Activated naive CD8-positive, alpha-beta T cell treated with anti-CD3 and anti-CD28 coated beads, Interleukin-2, amount 50 U/mL, for 24 hours (primary cell): ENCODE measurements around the gene GPHB5.

Experiments used
- ATAC-seq: fragments of 150-1000 bp; cut with Tn5 transposase; one replicate; pipeline ENCODE4 v1.10.0; 2021
- DNase-seq: peaks from one replicate; pipeline ENCODE4 v3.0.0; 2021
- H3K27ac Mint-ChIP-seq: one replicate; pipeline ENCODE4 v1.8.0; 2021; ENCODE audit warnings: mild to moderate bottlenecking, mixed read lengths
- H3K27me3 Mint-ChIP-seq: one replicate; pipeline ENCODE4 v1.8.0; 2021; ENCODE audit warnings: mixed read lengths
- H3K36me3 Mint-ChIP-seq: one replicate; pipeline ENCODE4 v1.8.0; 2021; ENCODE audit warnings: low read depth, mixed read lengths
- H3K4me1 Mint-ChIP-seq: one replicate; pipeline ENCODE4 v1.8.0; 2021; ENCODE audit warnings: mixed read lengths
- H3K4me3 Mint-ChIP-seq: one replicate; pipeline ENCODE4 v1.8.0; 2021; ENCODE audit warnings: mild to moderate bottlenecking, moderate library complexity, mixed read lengths
- H3K9me3 Mint-ChIP-seq: one replicate; pipeline ENCODE4 v1.8.0; 2021; ENCODE audit warnings: mixed read lengths

Gene GPHB5

GRCh38 chr14:63318835-63319234 lies at the start of gene GPHB5:
Gene GPHB5, minus strand, starts transcription at chr14:63318935. Its CDS starts 1,086 bp downstream, at chr14:63317849.
- no peaks in the 10 kb centered on the region for H3K36me3 Mint-ChIP-seq
- DNase-seq (no peak), ATAC-seq (no peak)
- H3K4me1 Mint-ChIP-seq, result no peaks in the 10 kb centered on the region
- H3K9me3 Mint-ChIP-seq, result no peaks in the 10 kb centered on the region
- H3K27me3 Mint-ChIP-seq, result peaks cover 6% of the 10 kb centered on the region
- H3K4me3 Mint-ChIP-seq, result no peak within 1 kb of the TSS
- no peak within 1 kb of the TSS for H3K27ac Mint-ChIP-seq

GRCh38 chr14:63367742-63368364 lies 49.1 kb upstream of the GPHB5 start:
- Mint-ChIP-seq H3K9me3 (peaks cover 41% of the 10 kb centered on the region), H3K27ac (no peak overlapping the region), H3K4me3 (no peak overlapping the region), H3K27me3 (no peaks in the 10 kb centered on the region), H3K36me3 (peaks cover 19% of the 10 kb centered on the region), H3K4me1 (no peaks in the 10 kb centered on the region)
- ATAC-seq (no peak), DNase-seq (no peak)

- Mint-ChIP-seq H3K4me1 (no peaks in the 10 kb centered on the region), H3K36me3 (peaks cover 1% of the 10 kb centered on the region), H3K27ac (no peak overlapping the region), H3K4me3 (no peak overlapping the region), H3K9me3 (peaks cover 21% of the 10 kb centered on the region), H3K27me3 (peaks cover 3% of the 10 kb centered on the region)
- ATAC-seq (no peak), DNase-seq (no peak)
Measured at GRCh38 chr14:63362389-63362819, 43.7 kb upstream of the GPHB5 start.

- peaks cover 3% of the 10 kb centered on the region for H3K27me3 Mint-ChIP-seq
- H3K27ac Mint-ChIP-seq, result no peak overlapping the region
- H3K4me1 Mint-ChIP-seq, result no peaks in the 10 kb centered on the region
- peaks cover 16% of the 10 kb centered on the region for H3K9me3 Mint-ChIP-seq
- H3K36me3 Mint-ChIP-seq, result no peaks in the 10 kb centered on the region
- no peak for ATAC-seq
- no peak for DNase-seq
- no peak overlapping the region for H3K4me3 Mint-ChIP-seq
Measured at GRCh38 chr14:63361790-63362189, 43.1 kb upstream of the GPHB5 start.

- no peak for ATAC-seq
- no peaks in the 10 kb centered on the region for H3K9me3 Mint-ChIP-seq
Measured at GRCh38 chr14:63357841-63358240, 39.1 kb upstream of the GPHB5 start.

GRCh38 chr14:63345826-63346225 lies 27.1 kb upstream of the GPHB5 start:
- H3K27ac Mint-ChIP-seq, result no peak overlapping the region
- H3K27me3 Mint-ChIP-seq, result peaks cover 25% of the 10 kb centered on the region
- DNase-seq (no peak), ATAC-seq (no peak)
- no peak overlapping the region for H3K4me3 Mint-ChIP-seq
- no peaks in the 10 kb centered on the region for H3K4me1 Mint-ChIP-seq
- no peaks in the 10 kb centered on the region for H3K9me3 Mint-ChIP-seq
- H3K36me3 Mint-ChIP-seq, result no peaks in the 10 kb centered on the region

More at GRCh38 chr14:63357841-63358240, 39.1 kb upstream of the GPHB5 start:
- H3K27me3 Mint-ChIP-seq, result peaks cover 10% of the 10 kb centered on the region
- no peak for DNase-seq
- H3K27ac Mint-ChIP-seq, result no peak overlapping the region
- H3K4me1 Mint-ChIP-seq, result no peaks in the 10 kb centered on the region
- H3K4me3 Mint-ChIP-seq, result no peak overlapping the region
- no peaks in the 10 kb centered on the region for H3K36me3 Mint-ChIP-seq

- Mint-ChIP-seq H3K27me3 (peaks cover 25% of the 10 kb centered on the region), H3K4me1 (no peaks in the 10 kb centered on the region), H3K9me3 (no peaks in the 10 kb centered on the region), H3K27ac (no peak overlapping the region), H3K36me3 (no peaks in the 10 kb centered on the region), H3K4me3 (no peak overlapping the region)
- DNase-seq, result no peak
- no peak for ATAC-seq
Measured at GRCh38 chr14:63344336-63344735, 25.6 kb upstream of the GPHB5 start.

- Mint-ChIP-seq H3K9me3 (peaks cover under 1% of the 10 kb centered on the region), H3K27ac (no peak overlapping the region), H3K4me3 (no peak overlapping the region), H3K4me1 (no peaks in the 10 kb centered on the region), H3K27me3 (peaks cover 26% of the 10 kb centered on the region), H3K36me3 (no peaks in the 10 kb centered on the region)
- ATAC-seq, result no peak
- no peak for DNase-seq
Measured at GRCh38 chr14:63343878-63344277, 25.1 kb upstream of the GPHB5 start.

GRCh38 chr14:63342371-63342770 lies 23.6 kb upstream of the GPHB5 start:
- Mint-ChIP-seq H3K9me3 (peaks cover 11% of the 10 kb centered on the region), H3K4me3 (no peak overlapping the region), H3K27me3 (peaks cover 26% of the 10 kb centered on the region), H3K27ac (no peak overlapping the region), H3K4me1 (no peaks in the 10 kb centered on the region), H3K36me3 (no peaks in the 10 kb centered on the region)
- DNase-seq (no peak), ATAC-seq (no peak)

- no peaks in the 10 kb centered on the region for H3K36me3 Mint-ChIP-seq
- no peaks in the 10 kb centered on the region for H3K4me1 Mint-ChIP-seq
- DNase-seq (no peak), ATAC-seq (no peak)
- no peak overlapping the region for H3K27ac Mint-ChIP-seq
- no peaks in the 10 kb centered on the region for H3K9me3 Mint-ChIP-seq
- H3K4me3 Mint-ChIP-seq, result no peak overlapping the region
- peaks cover 12% of the 10 kb centered on the region for H3K27me3 Mint-ChIP-seq
Measured at GRCh38 chr14:63328787-63329737, 10.3 kb upstream of the GPHB5 start.

GRCh38 chr14:63326840-63327239 lies 8.1 kb upstream of the GPHB5 start:
- H3K9me3 Mint-ChIP-seq, result no peaks in the 10 kb centered on the region
- H3K36me3 Mint-ChIP-seq, result no peaks in the 10 kb centered on the region
- H3K27ac Mint-ChIP-seq, result no peak overlapping the region
- ATAC-seq (no peak), DNase-seq (no peak)
- H3K4me3 Mint-ChIP-seq, result no peak overlapping the region
- H3K4me1 Mint-ChIP-seq, result no peaks in the 10 kb centered on the region
- H3K27me3 Mint-ChIP-seq, result peaks cover 8% of the 10 kb centered on the region

- no peaks in the 10 kb centered on the region for H3K4me1 Mint-ChIP-seq
- H3K4me3 Mint-ChIP-seq, result no peak overlapping the region
- H3K27me3 Mint-ChIP-seq, result peaks cover 6% of the 10 kb centered on the region
- ATAC-seq (no peak), DNase-seq (no peak)
- no peaks in the 10 kb centered on the region for H3K9me3 Mint-ChIP-seq
- H3K27ac Mint-ChIP-seq, result no peak overlapping the region
- no peaks in the 10 kb centered on the region for H3K36me3 Mint-ChIP-seq
Measured at GRCh38 chr14:63322897-63323573, 4.3 kb upstream of the GPHB5 start.

GRCh38 chr14:63322472-63322871 lies 3.7 kb upstream of the GPHB5 start:
- Mint-ChIP-seq H3K27me3 (peaks cover 6% of the 10 kb centered on the region), H3K27ac (no peak overlapping the region), H3K36me3 (no peaks in the 10 kb centered on the region), H3K4me3 (no peak overlapping the region), H3K4me1 (no peaks in the 10 kb centered on the region), H3K9me3 (no peaks in the 10 kb centered on the region)
- no peak for ATAC-seq
- DNase-seq, result no peak

- no peak overlapping the region for H3K27ac Mint-ChIP-seq
- peak; percentile 8 for DNase-seq
- no peak for ATAC-seq
Measured at GRCh38 chr14:63308723-63309317, 9.9 kb downstream of the GPHB5 start.

More at GRCh38 chr14:63308723-63309317, 9.9 kb downstream of the GPHB5 start:
- no peaks in the 10 kb centered on the region for H3K4me1 Mint-ChIP-seq
- H3K27me3 Mint-ChIP-seq, result peaks cover 9% of the 10 kb centered on the region
- H3K4me3 Mint-ChIP-seq, result no peak overlapping the region
- H3K36me3 Mint-ChIP-seq, result no peaks in the 10 kb centered on the region
- H3K9me3 Mint-ChIP-seq, result no peaks in the 10 kb centered on the region
